Smooth muscle cell of trachea (primary cell): ENCODE measurements around the gene AK1. TPM values are rescaled to one million over a fixed set of nuclear protein-coding genes. Genes with fewer than 3 reads are reported as not detected.

Source experiments
- total RNA-seq: library from RNA; depleted of rRNA; stranded (reverse); fragments of >200 nt; gene quantifications from 2 replicates; pipeline ENCODE4 v1.2.1, GENCODE V29; 2014

Gene AK1, protein sequence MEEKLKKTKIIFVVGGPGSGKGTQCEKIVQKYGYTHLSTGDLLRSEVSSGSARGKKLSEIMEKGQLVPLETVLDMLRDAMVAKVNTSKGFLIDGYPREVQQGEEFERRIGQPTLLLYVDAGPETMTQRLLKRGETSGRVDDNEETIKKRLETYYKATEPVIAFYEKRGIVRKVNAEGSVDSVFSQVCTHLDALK
- total RNA-seq = 51.9 and 85.0 TPM in 2 replicates

DNA sequence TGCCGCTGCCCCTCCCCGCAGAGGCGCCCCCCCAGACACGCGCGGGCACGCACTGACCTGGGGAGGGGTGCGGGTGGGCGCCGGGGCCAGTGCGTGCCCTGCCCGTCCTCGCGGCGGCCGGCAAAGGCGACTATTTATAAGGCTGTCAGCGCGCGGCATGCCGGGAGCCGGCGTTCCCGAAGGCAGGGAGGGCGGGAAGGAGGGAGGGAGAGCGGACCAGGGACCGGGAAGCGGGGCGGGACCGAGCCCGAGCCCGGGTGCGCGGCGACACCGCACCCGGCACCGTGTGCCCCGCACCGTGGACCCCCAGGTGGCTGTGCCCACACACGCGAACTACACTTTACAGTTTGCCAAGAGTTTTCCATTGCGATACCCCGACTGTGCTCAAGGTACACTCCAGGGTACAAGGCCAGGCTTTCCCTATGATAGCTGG lies at the start of gene AK1:
AK1 (minus strand) TSS at position 110 of the 433 bp plus-strand sequence. CDS start 3,058 bp downstream, outside the sequence.

GRCh38 chr9:127916720-127917581 lies 39.5 kb upstream of the AK1 start, which contains the start of gene ST6GALNAC4:
Gene ST6GALNAC4 (minus strand): TSS chr9:127917041. CDS start chr9:127916419, 622 bp downstream.

DNA sequence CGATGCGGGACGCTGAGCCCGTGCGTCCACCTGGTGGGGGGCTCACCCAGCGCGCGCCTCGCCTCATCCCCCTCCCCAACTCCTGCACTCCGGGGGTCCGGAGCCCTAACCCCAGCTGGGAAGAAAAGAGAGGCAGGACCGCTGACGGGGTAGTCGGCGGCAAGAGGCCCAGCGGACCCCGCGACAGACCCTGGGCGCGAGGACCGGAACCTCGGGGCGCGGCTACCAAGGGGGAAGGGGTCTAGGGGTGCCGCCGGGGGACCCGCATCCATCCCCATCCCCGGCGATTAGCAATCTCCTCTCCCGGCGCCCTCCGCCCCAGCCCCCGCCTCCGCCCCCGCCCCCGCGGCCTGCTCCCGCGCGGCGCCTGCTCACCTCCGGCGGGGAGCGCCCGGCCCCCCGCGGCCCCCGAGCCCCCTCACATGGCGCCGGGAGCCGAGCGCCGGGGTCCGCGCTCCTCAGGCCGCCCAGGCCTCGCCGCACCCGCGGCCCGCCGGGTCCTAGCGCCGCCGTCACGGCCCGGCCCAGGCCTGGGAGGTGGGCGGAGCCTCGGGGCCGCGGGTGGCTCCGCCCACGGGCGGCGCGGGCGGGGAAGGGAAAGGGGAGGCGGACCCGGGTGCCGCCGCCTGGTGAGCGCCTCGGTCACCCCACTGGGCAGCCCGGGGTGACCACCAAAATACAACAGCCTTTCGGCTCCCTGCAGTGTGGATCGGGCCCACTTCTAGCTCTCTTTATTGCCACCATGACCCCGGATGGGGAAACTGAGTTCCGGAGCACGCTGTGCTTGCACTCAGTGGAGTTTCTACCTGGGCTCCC lies 21.9 kb upstream of the AK1 start, which contains the start of gene ST6GALNAC6:
ST6GALNAC6 (minus strand) TSS at position 476 of the 816 bp plus-strand sequence. CDS start 1,622 bp downstream, outside the sequence.

GRCh38 chr9:127854184-127854806 lies 23.2 kb downstream of the AK1 start, which contains the start of gene ENG:
Gene ENG (minus strand): TSS chr9:127854658. CDS start chr9:127854355, 303 bp downstream.

Other genes with a start within 250 kb of the AK1 start
- gene CFAP157, start 170.7 kb downstream of the AK1 start, total RNA-seq = 0.17 TPM in 1 of 2 replicates, not detected in the other
- 15.0 and 19.0 TPM in 2 replicates for gene PTRH1, start 162.0 kb downstream of the AK1 start, total RNA-seq
- 0.15 TPM in 1 of 2 replicates, not detected in the other for gene TTC16, start 161.6 kb downstream of the AK1 start, total RNA-seq
- gene TOR2A, start 142.4 kb downstream of the AK1 start, total RNA-seq = 4.1 and 4.5 TPM in 2 replicates
- 0.29 TPM in 1 of 2 replicates, not detected in the other for gene SH2D3C, start 99.0 kb downstream of the AK1 start, total RNA-seq
- gene CDK9, start 91.6 kb downstream of the AK1 start, total RNA-seq = 39.6 and 54.7 TPM in 2 replicates
- gene FPGS, start 74.8 kb downstream of the AK1 start, total RNA-seq = 66.2 and 75.0 TPM in 2 replicates
- gene ENG, start 23.0 kb downstream of the AK1 start, total RNA-seq = 36.8 and 37.1 TPM in 2 replicates
- 47.7 and 90.0 TPM in 2 replicates for gene ST6GALNAC6, start 21.9 kb upstream of the AK1 start, total RNA-seq
- gene ST6GALNAC4, start 39.4 kb upstream of the AK1 start, total RNA-seq = 18.9 and 38.7 TPM in 2 replicates
- 3.3 and 6.1 TPM in 2 replicates for gene PIP5KL1, start 53.1 kb upstream of the AK1 start, total RNA-seq
- gene DPM2, start 60.2 kb upstream of the AK1 start, total RNA-seq = 9.6 and 11.9 TPM in 2 replicates
- 12.9 and 15.4 TPM in 2 replicates for gene EEIG1, start 103.3 kb upstream of the AK1 start, total RNA-seq
- 14.2 and 14.3 TPM in 2 replicates for gene NAIF1, start 189.6 kb upstream of the AK1 start, total RNA-seq
- 25.5 and 29.7 TPM in 2 replicates for gene SLC25A25, start 190.6 kb upstream of the AK1 start, total RNA-seq